Keratinocyte (primary cell): ENCODE measurements around the gene L3MBTL4.
A peak's percentile ranks its signal among the peaks of the same experiment; 100 is the strongest.

Experiments used
- EZH2 ChIP-seq: IDR thresholded peaks from one replicate; pipeline ENCODE4 v1.6.1; 2012; ENCODE audit warnings: inconsistent platforms, mild to moderate bottlenecking, low read length, moderate library complexity
- TF ChIP-seq, protein P1 (sequence below), 3 experiments: IDR thresholded peaks in 1 of 3; conservative IDR thresholded peaks in 1 of 3; optimal IDR thresholded peaks in 1 of 3; 2 replicates in 2 of 3; 3 replicates in 1 of 3; pipeline versions ENCODE3 to v1.5.1; 2011; ENCODE audit warnings: low read length in 3 of 3, mild to moderate bottlenecking in 3 of 3, moderate library complexity in 2 of 3, control low read depth in 1 of 3, inconsistent platforms in 1 of 3; ENCODE audit not compliant: insufficient read depth in 2 of 3; ENCODE audit errors: extremely low read depth in 1 of 3

DNA sequence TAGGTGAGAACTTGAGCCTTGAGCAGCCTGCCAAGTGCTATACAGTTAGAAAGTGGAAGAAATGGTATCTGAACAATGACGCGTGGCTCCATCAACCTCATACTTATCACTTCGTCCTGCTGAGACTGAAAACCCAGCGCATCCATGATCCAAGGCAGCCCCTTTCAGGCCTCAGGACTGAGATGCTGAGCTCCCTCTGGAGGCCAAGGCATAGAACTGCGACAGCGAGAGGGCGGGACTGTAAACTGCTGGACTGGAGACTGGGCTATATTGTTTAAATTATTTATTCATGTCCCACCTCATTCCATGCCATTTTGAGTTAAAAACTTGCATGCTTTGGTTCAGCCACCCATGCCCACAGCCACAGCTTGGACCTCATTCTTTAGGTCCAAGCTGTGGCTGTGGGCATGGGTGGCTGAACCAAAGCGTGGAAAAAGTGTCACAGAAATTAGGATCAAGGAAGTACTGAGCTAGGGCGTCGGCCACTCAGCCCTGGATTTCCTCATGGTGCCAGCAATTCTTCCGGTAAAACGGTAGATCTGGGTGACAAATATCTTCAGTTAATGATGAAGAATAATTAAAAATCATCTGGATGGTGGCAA lies 195.5 kb downstream of the L3MBTL4 start:
- TF ChIP-seq, protein P1, sequence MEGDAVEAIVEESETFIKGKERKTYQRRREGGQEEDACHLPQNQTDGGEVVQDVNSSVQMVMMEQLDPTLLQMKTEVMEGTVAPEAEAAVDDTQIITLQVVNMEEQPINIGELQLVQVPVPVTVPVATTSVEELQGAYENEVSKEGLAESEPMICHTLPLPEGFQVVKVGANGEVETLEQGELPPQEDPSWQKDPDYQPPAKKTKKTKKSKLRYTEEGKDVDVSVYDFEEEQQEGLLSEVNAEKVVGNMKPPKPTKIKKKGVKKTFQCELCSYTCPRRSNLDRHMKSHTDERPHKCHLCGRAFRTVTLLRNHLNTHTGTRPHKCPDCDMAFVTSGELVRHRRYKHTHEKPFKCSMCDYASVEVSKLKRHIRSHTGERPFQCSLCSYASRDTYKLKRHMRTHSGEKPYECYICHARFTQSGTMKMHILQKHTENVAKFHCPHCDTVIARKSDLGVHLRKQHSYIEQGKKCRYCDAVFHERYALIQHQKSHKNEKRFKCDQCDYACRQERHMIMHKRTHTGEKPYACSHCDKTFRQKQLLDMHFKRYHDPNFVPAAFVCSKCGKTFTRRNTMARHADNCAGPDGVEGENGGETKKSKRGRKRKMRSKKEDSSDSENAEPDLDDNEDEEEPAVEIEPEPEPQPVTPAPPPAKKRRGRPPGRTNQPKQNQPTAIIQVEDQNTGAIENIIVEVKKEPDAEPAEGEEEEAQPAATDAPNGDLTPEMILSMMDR (optimal IDR thresholded peaks at IDR 0.05 in 1 of 3, IDR thresholded peaks at IDR 0.05 in 1 of 3, conservative IDR thresholded peaks at IDR 0.05 in 1 of 3; ENCODE audit: extremely low read depth in 1 of 3, insufficient read depth in 2 of 3, low read length in 3 of 3) = peak; percentile 61 to 77 (median 68)
- TF ChIP-seq EZH2 = no peak
